CD4-positive, alpha-beta T cell treated with Interleukin-10 for 1 hour (primary cell): ENCODE results near the gene GSG1L2.

Source experiments
- DNase-seq: peaks from one replicate; pipeline ENCODE4 v3.0.0-alpha.2; 2020

GSG1L2 gene

DNA sequence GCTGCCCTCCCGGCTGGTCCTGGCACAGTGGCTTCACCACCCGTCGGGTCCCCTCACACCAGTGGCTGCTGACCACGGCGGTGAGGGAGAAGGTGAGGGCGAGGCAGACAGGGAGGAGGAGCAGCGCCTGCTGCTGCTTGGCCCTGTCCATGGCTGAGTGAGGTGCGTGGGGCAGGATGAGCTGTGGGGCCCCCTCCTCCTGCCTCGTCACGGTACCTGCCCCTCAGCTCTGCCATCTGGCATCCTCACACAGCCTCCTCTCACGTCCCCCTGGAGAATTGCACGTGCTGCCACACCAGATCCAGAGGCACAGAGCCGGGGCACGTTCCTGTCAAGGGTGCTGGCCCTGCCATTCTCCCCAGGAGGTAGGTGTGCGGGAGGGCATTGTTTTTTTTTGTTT lies at the start of gene GSG1L2:
GSG1L2 (minus strand) TSS at position 159 of the 400 bp plus-strand sequence; CDS start at position 151, 8 bp downstream.
- no peak for DNase-seq

DNA sequence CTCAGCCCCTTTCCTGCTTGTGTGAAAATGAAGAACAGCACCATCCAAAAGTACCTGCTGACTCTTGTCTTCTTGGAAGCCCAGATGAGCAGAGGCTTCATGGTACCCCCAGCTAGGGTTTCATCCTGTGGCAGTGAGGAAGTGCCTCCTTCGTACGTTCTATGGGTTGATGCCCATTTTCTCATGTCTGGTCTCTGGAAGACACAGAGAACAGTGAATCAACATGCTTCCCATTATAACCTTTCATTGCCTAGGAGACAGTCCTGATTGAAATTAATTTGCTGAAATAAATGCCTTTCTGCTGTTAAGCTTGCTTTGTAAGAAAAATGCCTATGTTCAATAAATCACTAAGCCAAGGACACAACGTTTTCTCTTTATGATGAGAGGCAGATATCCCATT lies 46.7 kb upstream of the GSG1L2 start:
- DNase-seq = no peak

- DNase-seq = no peak
These were observed 43.7 kb upstream of the GSG1L2 start for GRCh38 chr17:9865586-9865985.

DNA sequence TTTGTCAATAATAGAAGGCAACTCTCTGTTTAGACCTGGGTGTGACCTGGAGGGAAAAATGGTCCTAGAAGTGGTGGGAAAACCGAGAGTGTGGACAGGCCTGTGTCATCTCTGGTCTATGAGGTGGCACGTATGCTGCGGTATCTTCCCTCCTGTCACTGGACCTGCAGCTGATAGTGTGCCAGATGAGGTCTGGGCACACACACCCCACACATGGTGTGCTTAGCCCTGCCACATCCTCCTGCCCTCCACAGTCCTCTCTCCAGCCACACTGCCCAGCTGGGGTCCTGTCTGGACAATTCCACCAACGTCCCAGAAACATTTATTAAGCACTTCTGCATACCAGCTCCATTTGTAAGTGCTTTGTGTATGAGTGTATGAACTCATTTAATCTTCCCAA lies 41.1 kb upstream of the GSG1L2 start:
- no peak for DNase-seq

DNA sequence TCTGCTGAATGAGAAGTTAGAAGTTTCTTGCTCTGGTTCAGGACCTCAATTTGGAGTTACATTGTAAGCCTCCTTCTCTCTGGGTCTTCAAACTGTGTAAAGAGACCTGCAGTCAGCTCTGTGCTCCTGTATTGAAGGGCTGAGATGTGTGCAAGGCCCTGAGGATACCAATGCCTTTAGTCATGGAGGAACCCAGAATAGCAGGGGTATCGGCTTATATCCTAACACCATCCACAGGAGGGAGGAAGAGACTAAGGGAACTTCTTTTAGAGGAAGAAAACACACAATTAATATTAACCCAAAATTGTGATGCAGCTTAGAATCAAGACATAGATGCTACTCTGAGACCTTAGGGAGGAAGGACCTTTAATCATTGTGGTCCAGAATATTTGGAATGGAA lies 40.3 kb upstream of the GSG1L2 start:
- no peak for DNase-seq

GRCh38 chr17:9860851-9861250 lies 39.0 kb upstream of the GSG1L2 start:
- DNase-seq = no peak

- DNase-seq = no peak
These were observed 37.9 kb upstream of the GSG1L2 start for GRCh38 chr17:9859781-9860180.

- DNase-seq = no peak
These were observed 33.2 kb upstream of the GSG1L2 start for GRCh38 chr17:9855036-9855435.

GRCh38 chr17:9854255-9854654 lies 32.4 kb upstream of the GSG1L2 start:
- DNase-seq = no peak

- DNase-seq = no peak
These were observed 28.3 kb upstream of the GSG1L2 start for GRCh38 chr17:9850151-9850550.

DNA sequence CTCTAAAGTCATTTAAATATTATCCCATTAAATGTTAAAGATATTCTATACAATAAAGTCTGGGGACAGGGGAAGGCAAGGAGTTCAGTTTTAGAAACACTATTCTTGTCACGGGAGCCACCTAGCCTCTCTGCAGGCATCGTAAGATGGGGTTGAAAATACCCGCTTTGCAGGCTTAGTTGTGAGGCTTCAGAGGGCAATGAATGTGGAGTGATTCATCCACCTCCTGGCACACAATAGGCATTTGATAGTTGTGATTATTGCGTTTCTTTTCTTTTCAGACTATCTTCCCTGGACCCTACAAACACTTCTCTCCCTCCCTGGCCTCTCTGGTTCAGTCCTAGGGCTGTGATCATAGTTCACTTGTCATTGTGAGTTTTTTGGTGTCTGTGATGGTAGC lies 23.4 kb upstream of the GSG1L2 start:
- DNase-seq = no peak

GRCh38 chr17:9844153-9844552 lies 22.3 kb upstream of the GSG1L2 start:
- DNase-seq = no peak

GRCh38 chr17:9843152-9844010 lies 21.5 kb upstream of the GSG1L2 start:
- DNase-seq = no peak

GRCh38 chr17:9842057-9842758 lies 20.3 kb upstream of the GSG1L2 start:
- no peak for DNase-seq

DNA sequence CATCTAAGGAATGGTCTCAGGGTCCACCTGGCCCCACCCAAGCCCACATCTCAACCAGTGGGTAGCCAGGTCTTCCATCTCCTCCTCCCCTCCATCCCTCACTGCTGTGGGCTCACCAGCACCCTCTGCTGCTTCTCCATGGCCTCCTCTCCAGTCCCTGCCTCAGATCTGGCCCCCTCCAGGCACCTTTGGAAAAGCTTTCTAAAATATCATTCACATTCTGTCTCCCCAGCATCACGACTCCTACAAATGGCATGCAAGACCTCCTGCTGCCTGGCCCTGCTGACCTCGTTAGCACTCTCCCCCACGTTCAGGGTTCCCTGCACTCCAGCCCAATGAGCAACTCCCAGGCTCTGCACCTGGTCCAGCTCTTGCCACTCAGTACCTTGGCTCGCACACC lies 17.6 kb upstream of the GSG1L2 start:
- no peak for DNase-seq

- no peak for DNase-seq
These were observed 15.9 kb upstream of the GSG1L2 start for GRCh38 chr17:9837551-9838471.

- no peak for DNase-seq
These were observed 12.0 kb upstream of the GSG1L2 start for GRCh38 chr17:9833922-9834321.

DNA sequence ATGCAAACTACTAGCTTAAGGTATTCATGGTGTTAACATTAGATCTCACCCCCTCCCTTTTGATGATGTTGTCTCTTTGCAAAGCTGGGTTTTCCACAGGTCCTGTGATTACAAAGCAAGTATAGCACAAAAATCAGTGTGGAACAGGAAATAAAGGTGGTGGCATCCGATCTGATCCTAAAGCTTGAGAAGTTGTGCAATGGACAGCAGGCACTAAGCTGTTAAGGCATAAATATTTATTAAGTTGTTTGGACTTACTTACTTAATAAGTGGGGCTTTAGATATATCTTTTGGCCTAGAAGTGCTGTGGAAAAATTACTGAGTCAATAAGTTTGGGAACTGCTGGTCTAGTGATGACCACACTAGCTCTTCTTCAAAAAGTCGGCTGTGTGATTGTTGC lies 8.8 kb upstream of the GSG1L2 start:
- no peak for DNase-seq

- no peak for DNase-seq
These were observed 7.5 kb upstream of the GSG1L2 start for GRCh38 chr17:9829343-9829742.

DNA sequence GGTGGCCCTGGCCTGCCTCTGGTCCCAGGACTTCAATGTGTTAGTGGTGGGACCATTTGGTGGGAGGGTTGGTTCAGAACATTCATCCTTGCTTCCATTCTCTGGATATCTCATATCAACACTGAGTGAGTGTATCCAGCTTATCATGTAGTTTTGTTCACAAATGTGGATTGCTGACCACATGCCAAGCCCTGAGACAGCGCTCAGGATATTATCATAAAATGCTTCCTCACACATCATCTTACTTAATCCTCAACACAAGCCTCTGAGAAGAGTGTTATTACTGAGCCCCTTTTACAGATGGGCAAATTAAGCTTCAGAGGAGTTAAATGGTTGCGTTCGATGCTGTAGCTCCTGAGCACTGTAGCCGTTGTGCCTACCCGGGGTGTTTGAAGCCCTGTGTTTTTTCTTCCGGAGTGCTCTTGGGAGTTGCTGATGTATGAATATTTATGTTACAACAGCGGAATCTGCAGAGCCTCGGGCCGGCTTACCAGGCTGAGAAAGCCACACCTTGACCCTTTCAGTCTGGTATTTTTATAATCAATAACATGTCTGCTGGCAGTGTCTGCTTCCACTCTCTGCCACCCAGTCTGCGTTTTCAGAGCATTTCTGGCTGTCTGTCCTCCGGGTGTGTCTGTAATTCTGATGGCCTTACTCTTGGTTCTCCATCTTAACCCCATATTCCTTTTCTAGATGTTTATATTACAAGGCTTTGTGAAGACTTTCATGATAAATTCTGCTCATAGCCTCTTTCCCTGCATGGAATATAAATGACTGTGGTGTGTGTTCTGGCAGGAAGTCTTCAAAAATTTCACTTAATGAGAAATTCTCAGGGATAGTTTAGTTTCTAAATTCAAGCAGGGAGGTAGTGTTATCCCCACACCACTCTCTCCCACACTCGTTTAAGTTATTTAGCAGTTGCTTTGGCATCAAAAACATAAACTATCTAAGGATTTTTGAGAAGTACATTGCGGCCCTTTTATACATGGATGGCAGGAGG lies 6.7 kb upstream of the GSG1L2 start:
- DNase-seq = no peak

DNA sequence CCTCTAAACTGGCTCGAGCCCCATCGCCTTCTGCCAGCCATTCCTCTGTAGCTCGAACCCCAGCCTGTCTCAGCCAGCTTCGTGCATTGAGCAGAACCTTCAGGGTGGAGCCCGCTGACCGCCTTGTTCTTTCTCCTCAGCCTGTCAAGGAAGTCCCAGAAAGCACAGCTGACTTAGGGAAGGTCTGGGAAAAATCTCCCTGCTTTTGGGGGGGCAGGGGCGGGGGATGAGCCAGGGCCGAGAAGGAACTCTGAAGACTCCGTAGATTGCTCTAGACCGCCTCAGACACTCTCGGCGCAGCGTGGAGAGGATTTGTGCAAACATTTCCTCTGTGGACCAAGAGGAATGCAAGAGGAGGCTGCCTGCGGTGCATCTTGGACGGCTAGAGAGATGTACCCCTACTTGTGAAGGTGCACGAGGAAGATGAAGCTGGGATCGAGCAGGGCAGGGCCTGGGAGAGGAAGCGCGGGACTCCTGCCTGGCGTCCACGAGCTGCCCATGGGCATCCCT lies 3.8 kb upstream of the GSG1L2 start, which contains the start of gene GLP2R:
GLP2R (plus strand) TSS at position 284 of the 510 bp plus-strand sequence; CDS start at position 424, 140 bp downstream.
- DNase-seq = no peak
